Measurements from ENCODE around the gene GSTM3.
"Not testable (repeated sequence)": the region's sequence is repeated elsewhere in the genome, so short reads cannot be mapped to it uniquely, and the experiment has no call there.

GSTM3 gene

DNA sequence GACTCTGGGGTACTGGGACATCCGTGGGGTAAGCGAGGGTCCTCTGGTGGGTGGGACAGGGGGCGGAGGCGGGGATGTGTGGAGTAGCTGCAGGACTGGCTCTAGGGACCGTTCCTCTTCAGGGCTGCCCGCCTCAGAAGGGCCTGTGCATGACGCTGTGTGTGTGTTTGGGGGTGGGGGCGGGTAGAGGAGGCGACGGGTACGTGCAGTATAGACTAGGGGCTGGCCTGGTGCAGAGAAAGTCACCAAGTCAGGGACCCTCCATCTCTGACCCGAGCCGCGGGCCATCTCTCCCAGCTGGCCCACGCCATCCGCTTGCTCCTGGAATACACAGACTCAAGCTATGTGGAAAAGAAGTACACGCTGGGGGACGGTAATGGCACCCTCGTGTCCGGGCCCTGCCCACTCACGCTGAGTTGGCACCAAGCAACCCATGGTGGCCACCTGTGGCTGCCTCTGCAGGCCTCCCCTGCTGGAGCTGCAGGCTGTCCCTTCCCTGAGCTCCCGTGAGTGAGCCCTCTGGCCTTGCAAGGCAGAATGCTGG, 28.4 kb downstream of the GSTM3 start:
- peak overlapping the region; percentile 46 for H3K4me3 ChIP-seq (ENCODE audit: low read depth, low read length)
- no peak for TF ChIP-seq CTCF (IDR thresholded peaks at IDR 0.05; ENCODE audit: low read depth, low read length)

- peak within 1 kb of the TSS; percentile 46 for H3K4me3 ChIP-seq (ENCODE audit: low read depth, low read length)
Observed at GRCh38 chr1:109711593-109712320, 29.1 kb downstream of the GSTM3 start, which contains the start of gene GSTM5. Gene GSTM5 (plus strand): TSS chr1:109712251. CDS start chr1:109712313, 62 bp downstream.

DNA sequence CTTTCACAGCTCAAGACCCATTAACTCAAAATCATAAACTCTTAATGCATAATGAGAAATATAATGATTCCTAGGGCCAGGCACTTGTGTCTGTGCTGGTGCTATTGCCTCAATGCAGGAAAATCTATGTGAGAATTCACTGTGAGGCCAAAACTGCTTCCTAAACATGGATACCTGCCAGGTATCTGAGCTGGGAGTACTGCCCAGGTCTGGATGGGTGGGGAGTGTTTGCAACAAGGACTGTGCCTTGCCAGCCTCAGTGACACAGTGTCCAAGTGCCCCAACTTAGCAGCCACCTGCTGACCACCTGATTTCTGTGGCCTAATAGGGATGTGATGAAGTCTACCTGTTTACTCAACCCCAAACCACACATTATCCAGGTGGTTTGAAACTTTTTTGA, 31.0 kb downstream of the GSTM3 start:
- not testable (repeated sequence) for H3K4me3 ChIP-seq (ENCODE audit: low read depth, low read length)

- H3K4me3 ChIP-seq (ENCODE audit: low read depth, low read length) = not testable (repeated sequence)
Observed at GRCh38 chr1:109708949-109709348, 31.9 kb downstream of the GSTM3 start.

GRCh38 chr1:109705411-109705810, 35.4 kb downstream of the GSTM3 start:
- TF ChIP-seq CTCF (IDR thresholded peaks at IDR 0.05; ENCODE audit: low read depth, low read length) = no peak

GRCh38 chr1:109704173-109704572, 36.7 kb downstream of the GSTM3 start:
- TF ChIP-seq CTCF (IDR thresholded peaks at IDR 0.05; ENCODE audit: low read depth, low read length) = no peak
- H3K4me3 ChIP-seq (ENCODE audit: low read depth, low read length) = no peak overlapping the region

More at GRCh38 chr1:109705411-109705810, 35.4 kb downstream of the GSTM3 start:
- no peak overlapping the region for H3K4me3 ChIP-seq (ENCODE audit: low read depth, low read length)

GRCh38 chr1:109702940-109703339, 37.9 kb downstream of the GSTM3 start:
- not testable (repeated sequence) for H3K4me3 ChIP-seq (ENCODE audit: low read depth, low read length)

DNA sequence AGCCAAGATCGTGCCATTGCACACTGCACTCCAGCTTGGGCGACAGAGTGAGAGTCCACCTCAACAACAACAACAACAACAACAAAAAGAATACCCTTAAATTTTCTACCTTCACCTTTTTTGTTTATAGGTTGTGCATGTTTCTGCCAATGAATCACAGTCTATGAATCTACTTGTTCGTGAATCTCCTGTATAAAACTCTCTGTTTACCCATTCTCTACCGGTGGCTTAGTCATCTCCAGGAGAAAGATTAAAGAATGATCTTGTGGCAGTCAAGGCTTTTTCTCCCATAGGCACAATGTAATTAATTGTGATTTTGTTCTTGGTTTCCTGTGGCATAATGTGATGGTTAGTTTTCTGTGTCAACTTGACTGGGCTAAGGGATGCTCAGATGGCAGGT, 43.0 kb downstream of the GSTM3 start:
- H3K4me3 ChIP-seq (ENCODE audit: low read depth, low read length) = not testable (repeated sequence)

DNA sequence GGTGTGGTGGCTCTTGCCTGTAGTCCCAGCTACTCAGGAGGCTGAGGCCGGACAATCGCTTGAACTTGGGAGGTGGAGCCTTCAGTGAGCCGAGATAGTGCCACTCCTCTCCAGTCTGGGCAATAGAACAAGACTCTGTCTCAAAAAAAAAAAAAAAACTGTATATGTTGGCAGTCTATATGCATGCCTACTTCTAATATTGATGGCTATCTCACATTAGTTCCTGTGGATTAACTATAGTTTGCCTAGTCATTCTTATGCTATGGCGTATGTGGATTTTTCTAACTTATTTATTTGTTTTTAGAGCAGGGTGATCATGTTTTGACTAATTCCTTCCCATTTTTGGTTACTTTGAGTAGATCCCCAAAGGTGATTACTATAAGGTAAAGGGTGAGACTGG, 43.8 kb downstream of the GSTM3 start:
- TF ChIP-seq CTCF (IDR thresholded peaks at IDR 0.05; ENCODE audit: low read depth, low read length) = no peak
- H3K4me3 ChIP-seq (ENCODE audit: low read depth, low read length) = no peak overlapping the region

DNA sequence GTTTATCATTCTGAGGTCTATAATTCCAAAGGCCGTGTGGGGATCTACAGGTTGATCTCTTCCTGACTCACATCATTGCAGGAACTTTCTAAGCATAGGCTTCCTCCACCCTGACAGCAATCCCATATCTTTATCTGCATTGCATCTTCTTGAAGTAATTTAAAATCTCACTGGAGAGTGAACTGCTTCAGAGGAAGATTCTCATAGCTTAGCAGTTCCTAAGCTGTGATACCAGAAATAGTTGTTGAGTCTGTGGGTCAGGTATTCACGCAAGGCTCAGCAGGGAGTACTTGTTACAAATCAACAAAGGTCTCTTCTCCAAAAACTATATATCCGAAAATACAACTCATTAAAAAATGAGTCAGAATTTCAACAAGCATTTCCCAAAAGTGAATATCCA, 45.7 kb downstream of the GSTM3 start:
- H3K4me3 ChIP-seq (ENCODE audit: low read depth, low read length) = not testable (repeated sequence)

- not testable (repeated sequence) for H3K4me3 ChIP-seq (ENCODE audit: low read depth, low read length)
Observed at GRCh38 chr1:109694400-109694799, 46.4 kb downstream of the GSTM3 start.

All from WI38 (cell line).